CD4-positive, CD25-positive, alpha-beta regulatory T cell (primary cell): ENCODE results near the gene E2F6. TPM values are rescaled to one million over a fixed set of nuclear protein-coding genes. Genes with fewer than 3 reads are reported as not detected.
A peak's percentile ranks its signal among the peaks of the same experiment; 100 is the strongest.

ENCODE experiments used
- ATAC-seq, 2 donors: fragments of 150-1000 bp; cut with Tn5 transposase; one replicate each; pipeline ENCODE4 v1.10.0; 2021; ENCODE audit warnings: low read depth in 2 of 2, moderate number of reproducible peaks in 2 of 2, moderate library complexity in 1 of 2
- DNase-seq, 3 donors: peaks; one replicate each; pipeline versions ENCODE4 v3.0.0 to v3.0.0-alpha.2; 2012 to 2022; ENCODE audit warnings: mixed read lengths in 1 of 3
- H3K27ac ChIP-seq: one replicate; pipeline ENCODE4 v1.7.0; 2013; ENCODE audit warnings: mild to moderate bottlenecking, low read length; ENCODE audit not compliant: insufficient read depth, poor library complexity, severe bottlenecking
- H3K27me3 ChIP-seq: one replicate; pipeline ENCODE4 v1.7.0; 2013; ENCODE audit warnings: low read length; ENCODE audit not compliant: control insufficient read depth, insufficient read depth
- H3K36me3 ChIP-seq: one replicate; pipeline ENCODE4 v1.7.0; 2013; ENCODE audit warnings: mild to moderate bottlenecking, low read length, moderate library complexity; ENCODE audit not compliant: control insufficient read depth, insufficient read depth
- H3K4me1 ChIP-seq: 2 replicates; pipeline ENCODE4 v1.7.0; 2013; ENCODE audit warnings: mild to moderate bottlenecking, low read length; ENCODE audit not compliant: insufficient read depth, control insufficient read depth, poor library complexity, severe bottlenecking
- H3K4me3 ChIP-seq: one replicate; pipeline ENCODE4 v1.7.0; 2013; ENCODE audit warnings: low read depth, mild to moderate bottlenecking, low read length, moderate library complexity
- H3K9me3 ChIP-seq, 2 experiments: 1 replicate in 1 of 2; 2 replicates in 1 of 2; pipeline ENCODE4 v1.7.0; 2013; ENCODE audit warnings: low read length in 2 of 2, mild to moderate bottlenecking in 1 of 2, moderate library complexity in 1 of 2; ENCODE audit not compliant: control insufficient read depth in 2 of 2
- H3K27ac Mint-ChIP-seq, 3 donors: one replicate each; pipeline ENCODE4 v1.8.0; 2020 to 2022; ENCODE audit warnings: mild to moderate bottlenecking in 3 of 3, mixed read lengths in 3 of 3, moderate library complexity in 2 of 3
- H3K27me3 Mint-ChIP-seq: one replicate; pipeline ENCODE4 v1.8.0; 2022; ENCODE audit warnings: mild to moderate bottlenecking, mixed read lengths
- H3K36me3 Mint-ChIP-seq: one replicate; pipeline ENCODE4 v1.8.0; 2020; ENCODE audit warnings: mixed read lengths
- H3K4me1 Mint-ChIP-seq, 4 donors: one replicate each; pipeline ENCODE4 v1.8.0; 2020 to 2022; ENCODE audit warnings: mixed read lengths in 4 of 4, mild to moderate bottlenecking in 1 of 4
- H3K4me3 Mint-ChIP-seq, 4 donors: one replicate each; pipeline ENCODE4 v1.8.0; 2020 to 2022; ENCODE audit warnings: mild to moderate bottlenecking in 4 of 4, mixed read lengths in 4 of 4, moderate library complexity in 3 of 4
- H3K9me3 Mint-ChIP-seq, 7 donors: one replicate each; pipeline ENCODE4 v1.8.0; 2020 to 2022; ENCODE audit warnings: mixed read lengths in 7 of 7, mild to moderate bottlenecking in 3 of 7, moderate library complexity in 2 of 7
- polyA plus RNA-seq, 4 donors: library from polyadenylated mRNA; unstranded; fragments of 300-500 nt; fragmentation: Illumina TruSeq; gene quantifications; one replicate each; pipeline ENCODE4 v1.2.3, GENCODE V29; 2021
- total RNA-seq: library from RNA; stranded (reverse); gene quantifications from one replicate; pipeline ENCODE4 v1.2.3, GENCODE V29; 2022

Gene E2F6
- total and polyA plus RNA-seq, 5 donors from 2014 or later: 1.7 to 6.7 (median 3.7) TPM

DNA sequence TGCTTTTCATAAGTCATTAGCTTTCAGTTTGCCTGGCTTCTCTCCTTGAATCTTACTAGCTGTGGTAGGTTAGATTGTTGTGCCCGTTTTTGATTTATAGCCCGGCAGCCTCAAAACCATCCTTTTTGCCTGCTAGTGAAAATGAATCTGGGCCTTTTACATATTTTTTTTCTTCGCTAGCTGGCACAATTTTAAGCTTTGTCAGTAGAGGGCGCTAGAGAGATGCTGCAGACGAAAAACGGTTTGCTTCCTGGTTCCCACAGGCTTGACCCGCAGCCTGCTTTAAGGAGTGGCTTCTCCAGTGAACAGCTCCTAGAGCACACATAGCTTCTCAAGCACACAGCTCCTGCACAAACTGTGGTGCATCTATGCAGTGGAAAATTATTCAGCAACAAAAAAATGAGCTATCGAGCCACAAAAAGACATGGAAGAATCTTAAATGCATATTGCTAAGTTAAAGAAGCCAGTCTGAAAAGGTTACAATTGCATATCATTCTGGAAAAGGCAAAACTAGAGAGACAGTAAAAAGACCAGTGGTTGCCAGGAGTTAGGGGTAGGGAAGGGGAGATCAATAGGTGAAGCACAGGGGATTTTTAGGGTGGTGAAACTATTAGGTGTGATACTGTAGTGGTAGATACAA, 47.9 kb downstream of the E2F6 start:
- peaks cover 0 to 13% (median 7%) of the 10 kb centered on the region in 7 donors for H3K9me3 Mint-ChIP-seq
- Histone ChIP-seq H3K27me3 (peaks cover 3% of the 10 kb centered on the region), H3K4me3 (no peak overlapping the region), H3K27ac (no peak overlapping the region), H3K36me3 (no peaks in the 10 kb centered on the region), H3K9me3 (peaks cover 8 to 15% of the 10 kb centered on the region in 2 experiments), H3K4me1 (no peaks in the 10 kb centered on the region)
- H3K4me1 Mint-ChIP-seq: no peaks in the 10 kb centered on the region
- H3K27ac Mint-ChIP-seq: no peak overlapping the region
- ATAC-seq (no peak), DNase-seq (peak in 1 of 3 donors; percentile 16)
- H3K27me3 Mint-ChIP-seq: peaks cover 11% of the 10 kb centered on the region
- no peak overlapping the region for H3K4me3 Mint-ChIP-seq
- H3K36me3 Mint-ChIP-seq: no peaks in the 10 kb centered on the region

GRCh38 chr2:11416931-11417330, 49.0 kb downstream of the E2F6 start:
- Histone ChIP-seq H3K27ac (no peak overlapping the region), H3K4me1 (no peaks in the 10 kb centered on the region), H3K4me3 (no peak overlapping the region), H3K9me3 (peaks cover 8 to 15% of the 10 kb centered on the region in 2 experiments), H3K36me3 (no peaks in the 10 kb centered on the region), H3K27me3 (peaks cover 7% of the 10 kb centered on the region)
- peaks cover 0 to 13% (median 7%) of the 10 kb centered on the region in 7 donors for H3K9me3 Mint-ChIP-seq
- no peak overlapping the region for H3K27ac Mint-ChIP-seq
- DNase-seq: no peak
- H3K27me3 Mint-ChIP-seq: peaks cover 18% of the 10 kb centered on the region
- H3K4me1 Mint-ChIP-seq: no peaks in the 10 kb centered on the region
- no peak for ATAC-seq
- H3K36me3 Mint-ChIP-seq: no peaks in the 10 kb centered on the region
- no peak overlapping the region for H3K4me3 Mint-ChIP-seq

DNA sequence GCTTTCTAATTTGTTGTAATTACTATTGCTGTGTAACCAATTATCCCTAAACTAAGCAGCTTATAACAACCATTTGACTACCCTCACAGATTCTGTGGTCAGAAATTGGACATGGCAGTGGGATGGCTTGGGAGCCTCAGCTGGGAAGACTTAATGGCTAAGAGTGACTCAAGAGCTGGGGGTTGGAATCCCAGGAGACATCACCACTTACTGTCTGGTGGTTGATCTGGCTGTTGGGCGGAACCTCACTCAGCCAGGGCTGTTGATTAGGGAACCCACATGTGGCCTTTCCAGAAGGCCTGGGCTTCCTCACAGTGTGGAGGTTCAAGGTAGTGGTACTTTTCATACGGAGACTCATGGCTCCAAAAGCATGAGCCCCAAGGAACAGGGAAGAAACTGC, 49.8 kb downstream of the E2F6 start:
- DNase-seq (no peak), ATAC-seq (no peak)
- Histone ChIP-seq H3K36me3 (no peaks in the 10 kb centered on the region), H3K4me1 (no peaks in the 10 kb centered on the region), H3K9me3 (peaks cover 8 to 15% of the 10 kb centered on the region in 2 experiments), H3K27ac (no peak overlapping the region), H3K4me3 (no peak overlapping the region), H3K27me3 (peaks cover 9% of the 10 kb centered on the region)
- Mint-ChIP-seq H3K36me3 (no peaks in the 10 kb centered on the region), H3K27me3 (peaks cover 18% of the 10 kb centered on the region), H3K4me3 (no peak overlapping the region), H3K4me1 (no peaks in the 10 kb centered on the region), H3K27ac (no peak overlapping the region), H3K9me3 (peaks cover 0 to 13% (median 7%) of the 10 kb centered on the region in 7 donors)

DNA sequence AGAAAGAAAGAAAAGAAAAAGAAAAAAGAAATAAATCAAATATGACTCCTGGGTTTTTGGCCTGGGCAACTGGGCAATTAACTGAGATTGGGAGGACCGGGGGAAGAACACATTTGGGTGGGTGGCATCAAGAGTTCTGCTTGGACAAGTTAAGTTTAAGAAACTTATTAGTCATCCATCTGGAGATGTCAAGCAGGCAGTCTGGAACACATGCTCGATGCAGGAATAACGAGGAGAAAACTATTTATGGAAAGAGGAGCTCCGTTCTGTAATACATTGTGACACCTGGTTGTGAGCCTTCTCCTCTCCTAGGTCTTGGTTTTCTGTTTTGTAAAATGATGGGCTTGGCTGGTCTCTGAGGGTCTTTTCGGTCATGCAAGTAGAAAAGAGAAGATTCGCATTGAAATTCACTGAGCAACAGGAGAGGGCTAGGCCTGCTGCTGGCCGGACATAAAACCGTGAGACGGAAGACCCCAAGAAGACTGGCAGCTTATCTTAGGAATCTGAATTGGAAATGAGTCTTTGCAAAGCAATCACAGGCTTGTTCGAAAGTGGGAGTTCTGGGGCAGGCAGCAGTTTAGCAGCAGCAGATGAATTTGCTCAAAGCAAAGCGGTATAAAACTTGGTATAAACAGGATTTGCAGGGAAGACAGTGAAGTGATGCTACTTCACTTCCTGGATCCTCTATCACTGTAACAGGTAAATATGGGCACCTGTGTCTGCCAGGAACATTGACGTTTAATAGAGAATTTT, 51.4 kb downstream of the E2F6 start:
- H3K27me3 Mint-ChIP-seq: peaks cover 31% of the 10 kb centered on the region

DNA sequence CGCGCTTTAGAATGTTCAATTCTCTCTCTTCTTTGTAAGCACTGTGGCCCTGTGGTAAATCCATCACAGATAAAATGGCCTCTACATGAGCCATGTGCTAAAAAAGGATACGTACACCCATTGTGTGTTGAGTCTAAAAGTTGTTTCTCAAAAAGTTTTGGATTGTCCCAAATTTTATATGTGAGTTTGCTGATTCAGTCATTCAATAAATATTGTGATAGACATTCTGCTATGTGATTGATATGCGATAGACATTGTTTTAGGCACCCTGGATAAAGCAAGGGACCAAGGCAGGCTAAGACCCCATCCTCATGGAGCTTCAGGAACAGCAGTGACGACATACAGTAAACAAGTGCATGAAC, 53.5 kb downstream of the E2F6 start:
- H3K4me1 ChIP-seq: no peaks in the 10 kb centered on the region
- H3K4me3 ChIP-seq: no peak overlapping the region
- Mint-ChIP-seq H3K36me3 (no peaks in the 10 kb centered on the region), H3K4me1 (no peaks in the 10 kb centered on the region), H3K9me3 (peaks cover 0 to 6% (median 0%) of the 10 kb centered on the region in 7 donors), H3K27ac (no peak overlapping the region), H3K27me3 (peaks cover 38% of the 10 kb centered on the region), H3K4me3 (no peak overlapping the region)
- DNase-seq (no peak), ATAC-seq (no peak)
- no peak overlapping the region for H3K27ac ChIP-seq
- no peaks in the 10 kb centered on the region for H3K36me3 ChIP-seq
- peaks cover 12% of the 10 kb centered on the region for H3K27me3 ChIP-seq
- H3K9me3 ChIP-seq: peaks cover 0 to 5% of the 10 kb centered on the region in 2 experiments

More for the DNA sequence above, 51.4 kb downstream of the E2F6 start:
- no peak overlapping the region for H3K27ac ChIP-seq
- no peak for DNase-seq
- H3K27me3 ChIP-seq: peaks cover 12% of the 10 kb centered on the region
- no peak overlapping the region for H3K27ac Mint-ChIP-seq
- H3K9me3 ChIP-seq: peaks cover 8 to 15% of the 10 kb centered on the region in 2 experiments
- ATAC-seq: no peak
- H3K4me1 ChIP-seq: no peaks in the 10 kb centered on the region
- H3K36me3 ChIP-seq: no peaks in the 10 kb centered on the region
- no peak overlapping the region for H3K4me3 Mint-ChIP-seq
- H3K36me3 Mint-ChIP-seq: no peaks in the 10 kb centered on the region
- no peaks in the 10 kb centered on the region for H3K4me1 Mint-ChIP-seq
- peaks cover 0 to 13% (median 7%) of the 10 kb centered on the region in 7 donors for H3K9me3 Mint-ChIP-seq
- no peak overlapping the region for H3K4me3 ChIP-seq

DNA sequence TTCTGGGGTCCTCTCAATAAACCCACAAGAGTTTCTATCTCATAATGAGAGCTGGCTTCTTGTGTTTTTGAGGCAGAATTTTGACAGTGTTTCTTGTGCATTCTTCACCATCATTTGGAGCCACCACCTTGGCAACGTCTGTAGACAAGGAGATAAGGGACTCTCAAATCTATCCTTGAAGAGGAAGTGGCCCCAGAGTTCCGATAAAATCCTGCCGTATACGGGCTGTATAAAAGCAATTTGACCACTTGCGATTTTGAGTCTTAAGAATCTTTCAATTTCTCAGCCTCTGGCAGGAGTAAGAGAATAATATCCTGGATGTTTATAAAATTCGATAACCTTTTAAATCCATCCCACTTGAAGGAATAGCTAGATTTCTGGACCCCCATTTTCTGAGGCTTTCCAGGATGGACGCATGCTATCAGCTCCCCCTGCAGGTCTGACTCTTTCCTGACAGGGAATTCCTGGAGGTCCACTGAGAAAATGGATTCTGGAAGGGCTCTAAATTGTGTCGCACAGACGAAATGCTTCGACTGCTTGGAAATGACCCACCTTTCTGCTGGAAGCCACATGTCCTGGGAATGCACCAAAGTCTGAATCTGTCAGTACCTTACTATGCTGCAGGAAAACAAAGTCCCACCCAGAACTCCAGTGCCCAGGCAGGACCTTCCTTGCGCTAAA, 54.1 kb downstream of the E2F6 start:
- Mint-ChIP-seq H3K4me3 (no peak overlapping the region), H3K4me1 (no peaks in the 10 kb centered on the region), H3K27me3 (peaks cover 38% of the 10 kb centered on the region), H3K36me3 (no peaks in the 10 kb centered on the region), H3K27ac (no peak overlapping the region), H3K9me3 (peaks cover 0 to 3% (median 0%) of the 10 kb centered on the region in 7 donors)
- no peaks in the 10 kb centered on the region for H3K36me3 ChIP-seq
- H3K9me3 ChIP-seq: no peaks in the 10 kb centered on the region
- H3K27ac ChIP-seq: no peak overlapping the region
- no peaks in the 10 kb centered on the region for H3K4me1 ChIP-seq
- peaks cover 12% of the 10 kb centered on the region for H3K27me3 ChIP-seq
- DNase-seq: no peak
- ATAC-seq: no peak
- no peak overlapping the region for H3K4me3 ChIP-seq

- H3K4me3 ChIP-seq: no peak overlapping the region
- no peaks in the 10 kb centered on the region for H3K4me1 Mint-ChIP-seq
- H3K4me1 ChIP-seq: no peaks in the 10 kb centered on the region
- no peak for DNase-seq
- peaks cover 38% of the 10 kb centered on the region for H3K27me3 Mint-ChIP-seq
- H3K36me3 Mint-ChIP-seq: no peaks in the 10 kb centered on the region
- no peaks in the 10 kb centered on the region for H3K36me3 ChIP-seq
- no peak overlapping the region for H3K27ac ChIP-seq
- H3K9me3 Mint-ChIP-seq: peaks cover 0 to 2% (median 0%) of the 10 kb centered on the region in 7 donors
- H3K27ac Mint-ChIP-seq: no peak overlapping the region
- peaks cover 12% of the 10 kb centered on the region for H3K27me3 ChIP-seq
- no peak for ATAC-seq
- H3K9me3 ChIP-seq: no peaks in the 10 kb centered on the region
- no peak overlapping the region for H3K4me3 Mint-ChIP-seq
These were observed 54.7 kb downstream of the E2F6 start for GRCh38 chr2:11411244-11411643.
